Panc1 (cell line): Measurements from ENCODE around the gene JPT2. TPM values are rescaled to one million over a fixed set of nuclear protein-coding genes. Genes with fewer than 3 reads are reported as not detected.

Source experiments
- ATAC-seq: fragments of 200-7000 bp; cut with Tn5 transposase; 2 replicates; pipeline ENCODE4 v1.9.1; 2020; ENCODE audit warnings: mild to moderate bottlenecking, moderate library complexity
- BruUV-seq: library from RNA; stranded (reverse); fragments of 400-500 nt; replicated peaks from 2 replicates; lab custom pipeline; 2021; lab: Mats Ljungman, UMichigan
- CTCF ChIA-PET: fragments of 300-600 bp; sonication (Branson Sonifier 250); formaldehyde crosslinking; loops from one replicate; lab custom pipeline; 2022; ENCODE audit warnings: antibody characterized with exemption; lab: Charles Lee
- POLR2A ChIA-PET: fragments of 300-600 bp; sonication (Branson Sonifier 250); formaldehyde crosslinking; loops from one replicate; lab custom pipeline; 2022; ENCODE audit warnings: antibody characterized with exemption; lab: Charles Lee
- DNase-seq: peaks from one replicate; pipeline ENCODE4 v3.0.0-alpha.2; 2010; ENCODE audit warnings: low read depth, low spot score
- H3K27ac ChIP-seq: 2 replicates; pipeline ENCODE4 v1.5.1; 2011; ENCODE audit warnings: mild to moderate bottlenecking, low read length, inconsistent platforms
- H3K27me3 ChIP-seq: fragments of 200-500 bp; sonication (Bioruptor generic); 2 replicates; pipeline ENCODE4 v1.6.0; 2014; ENCODE audit warnings: low read length, inconsistent platforms; ENCODE audit not compliant: control insufficient read depth, insufficient read depth
- H3K36me3 ChIP-seq: fragments of 200-500 bp; sonication (Bioruptor generic); 2 replicates; pipeline ENCODE4 v1.5.1; 2014; ENCODE audit warnings: inconsistent platforms, mild to moderate bottlenecking, low read length, moderate library complexity; ENCODE audit not compliant: control insufficient read depth, insufficient read depth
- H3K4me1 ChIP-seq: 2 replicates; pipeline ENCODE4 v1.5.1; 2011; ENCODE audit warnings: inconsistent platforms, mild to moderate bottlenecking, low read length, moderate library complexity; ENCODE audit not compliant: control insufficient read depth, insufficient read depth
- H3K4me3 ChIP-seq, 2 experiments: 2 replicates each; pipeline ENCODE4 v1.5.1; 2011 to 2012; ENCODE audit warnings: low read depth in 2 of 2, low read length in 2 of 2, mild to moderate bottlenecking in 2 of 2, inconsistent platforms in 1 of 2, moderate library complexity in 1 of 2
- H3K9me3 ChIP-seq: fragments of 200-500 bp; sonication (Bioruptor generic); 2 replicates; pipeline ENCODE4 v1.5.1; 2014; ENCODE audit warnings: low read depth, mild to moderate bottlenecking, inconsistent platforms, low read length, moderate library complexity; ENCODE audit not compliant: control insufficient read depth, insufficient read depth
- CTCF ChIP-seq: fragments of 450-650 bp; IDR thresholded peaks from 2 replicates; pipeline ENCODE4 v1.5.1; 2017; ENCODE audit warnings: mild to moderate bottlenecking
- POLR2AphosphoS5 ChIP-seq: IDR thresholded peaks from 2 replicates; pipeline ENCODE4 v1.6.1; 2012; ENCODE audit warnings: mild to moderate bottlenecking, low read depth, low read length, moderate library complexity
- SIN3A ChIP-seq: IDR thresholded peaks from 2 replicates; pipeline ENCODE4 v1.6.1; 2012; ENCODE audit warnings: low read depth, mild to moderate bottlenecking, low read length, moderate library complexity, borderline replicate concordance; ENCODE audit not compliant: insufficient read depth
- TCF7L2 ChIP-seq: IDR thresholded peaks from 2 replicates; pipeline ENCODE4 v1.6.1; 2011; ENCODE audit warnings: mild to moderate bottlenecking, low read depth, low read length, inconsistent platforms
- in situ Hi-C: cut with HindIII; loops from 2 replicates; pipeline ENCODE4 v1.10.0; 2016; ENCODE audit warnings: low sequenced_read_pairs, low pct_unique_long_range_greater_than_20kb
- intact Hi-C: fragments of 100-400 bp; cut with micrococcal nuclease; formaldehyde crosslinking; loops from one replicate; pipeline ENCODE4 v1.10.0; 2022; ENCODE audit not compliant: unreplicated experiment
- total RNA-seq: library from RNA; stranded (reverse); gene quantifications from one replicate; pipeline ENCODE4 v1.2.1, GENCODE V29; 2021; ENCODE audit not compliant: unreplicated experiment
- TF ChIP-seq, protein P1 (sequence below), 2 experiments: IDR thresholded peaks; 2 replicates each; pipeline ENCODE4 v1.6.1; 2011 to 2012; ENCODE audit warnings: low read depth in 2 of 2, control low read depth in 1 of 2, low read length in 1 of 2, mild to moderate bottlenecking in 1 of 2, moderate library complexity in 1 of 2; ENCODE audit not compliant: insufficient read depth in 1 of 2

Gene JPT2
- total RNA-seq, 1 experiment from 2014 or later: 200 TPM

- BruUV-seq: no TSS peak
- peaks cover 13% of the 10 kb centered on the region for H3K36me3 ChIP-seq
- ChIA-PET CTCF (no interaction called here), POLR2A (no interaction called here)
- ATAC-seq: peak; percentile 36
- no peak overlapping the region for H3K4me3 ChIP-seq
- intact Hi-C loops (no loop called here), in situ Hi-C loops (no loop called here)
- H3K27me3 ChIP-seq: no peaks in the 10 kb centered on the region
- TF ChIP-seq CTCF: no peak; the same call in 1 of the 2 replicates
- peak overlapping the region; percentile 94 for H3K27ac ChIP-seq
- DNase-seq: no peak
- H3K9me3 ChIP-seq: no peaks in the 10 kb centered on the region
- H3K4me1 ChIP-seq: peaks cover 60% of the 10 kb centered on the region
Measured at GRCh38 chr16:1691276-1691675, 13.2 kb downstream of the JPT2 start.

GRCh38 chr16:1691956-1692355 is 13.9 kb downstream of the JPT2 start:
- Histone ChIP-seq H3K27ac (peak overlapping the region; percentile 94), H3K27me3 (no peaks in the 10 kb centered on the region), H3K4me3 (no peak overlapping the region), H3K9me3 (no peaks in the 10 kb centered on the region), H3K36me3 (peaks cover 13% of the 10 kb centered on the region), H3K4me1 (peaks cover 54% of the 10 kb centered on the region)
- in situ Hi-C loops: no loop called here
- no TSS peak for BruUV-seq
- ATAC-seq (peak; percentile 76), DNase-seq (no peak)
- CTCF ChIA-PET: no interaction called here
- TF ChIP-seq TCF7L2 (no peak), SIN3A (no peak), CTCF (no peak), POLR2AphosphoS5 (no peak)
- TF ChIP-seq, protein P1, sequence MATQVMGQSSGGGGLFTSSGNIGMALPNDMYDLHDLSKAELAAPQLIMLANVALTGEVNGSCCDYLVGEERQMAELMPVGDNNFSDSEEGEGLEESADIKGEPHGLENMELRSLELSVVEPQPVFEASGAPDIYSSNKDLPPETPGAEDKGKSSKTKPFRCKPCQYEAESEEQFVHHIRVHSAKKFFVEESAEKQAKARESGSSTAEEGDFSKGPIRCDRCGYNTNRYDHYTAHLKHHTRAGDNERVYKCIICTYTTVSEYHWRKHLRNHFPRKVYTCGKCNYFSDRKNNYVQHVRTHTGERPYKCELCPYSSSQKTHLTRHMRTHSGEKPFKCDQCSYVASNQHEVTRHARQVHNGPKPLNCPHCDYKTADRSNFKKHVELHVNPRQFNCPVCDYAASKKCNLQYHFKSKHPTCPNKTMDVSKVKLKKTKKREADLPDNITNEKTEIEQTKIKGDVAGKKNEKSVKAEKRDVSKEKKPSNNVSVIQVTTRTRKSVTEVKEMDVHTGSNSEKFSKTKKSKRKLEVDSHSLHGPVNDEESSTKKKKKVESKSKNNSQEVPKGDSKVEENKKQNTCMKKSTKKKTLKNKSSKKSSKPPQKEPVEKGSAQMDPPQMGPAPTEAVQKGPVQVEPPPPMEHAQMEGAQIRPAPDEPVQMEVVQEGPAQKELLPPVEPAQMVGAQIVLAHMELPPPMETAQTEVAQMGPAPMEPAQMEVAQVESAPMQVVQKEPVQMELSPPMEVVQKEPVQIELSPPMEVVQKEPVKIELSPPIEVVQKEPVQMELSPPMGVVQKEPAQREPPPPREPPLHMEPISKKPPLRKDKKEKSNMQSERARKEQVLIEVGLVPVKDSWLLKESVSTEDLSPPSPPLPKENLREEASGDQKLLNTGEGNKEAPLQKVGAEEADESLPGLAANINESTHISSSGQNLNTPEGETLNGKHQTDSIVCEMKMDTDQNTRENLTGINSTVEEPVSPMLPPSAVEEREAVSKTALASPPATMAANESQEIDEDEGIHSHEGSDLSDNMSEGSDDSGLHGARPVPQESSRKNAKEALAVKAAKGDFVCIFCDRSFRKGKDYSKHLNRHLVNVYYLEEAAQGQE (IDR thresholded peaks at IDR 0.05; ENCODE audit: insufficient read depth in 1 of 2, low read depth in 2 of 2, low read length in 1 of 2): no peak
- POLR2A ChIA-PET: no interaction called here
- intact Hi-C loops: no loop called here

DNA sequence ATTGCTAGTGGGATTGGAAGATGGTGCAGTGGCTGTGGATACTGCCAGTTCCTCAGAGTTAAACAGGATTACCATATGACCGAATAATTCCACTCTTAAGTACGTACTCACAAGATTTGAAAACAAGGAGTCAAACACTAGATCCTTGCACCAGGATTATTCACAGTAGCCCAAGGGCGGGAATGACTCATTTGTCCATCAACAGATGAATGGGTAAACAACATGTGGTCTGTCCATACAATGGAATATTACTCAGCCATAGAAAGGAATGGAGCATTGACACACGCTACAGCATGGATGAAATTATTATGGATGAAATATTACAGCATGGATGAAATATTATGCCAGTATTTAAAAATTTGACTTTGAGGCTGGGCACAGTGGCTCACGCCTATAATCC is 18.8 kb downstream of the JPT2 start:
- CTCF ChIA-PET: no interaction called here
- ATAC-seq: peak; percentile 58
- in situ Hi-C loops: no loop called here

More for the DNA sequence above, 18.8 kb downstream of the JPT2 start:
- intact Hi-C loops: no loop called here
- Histone ChIP-seq H3K4me1 (peaks cover 5% of the 10 kb centered on the region), H3K4me3 (no peak overlapping the region), H3K27ac (no peak overlapping the region), H3K9me3 (no peaks in the 10 kb centered on the region), H3K27me3 (no peaks in the 10 kb centered on the region), H3K36me3 (peaks cover 21% of the 10 kb centered on the region)
- no peak for DNase-seq
- no peak for TF ChIP-seq POLR2AphosphoS5
- TF ChIP-seq, protein P1 (IDR thresholded peaks at IDR 0.05; ENCODE audit: insufficient read depth in 1 of 2, low read depth in 2 of 2, low read length in 1 of 2): no peak
- no peak for TF ChIP-seq TCF7L2
- no peak for TF ChIP-seq SIN3A
- no peak for TF ChIP-seq CTCF
- no TSS peak for BruUV-seq
- POLR2A ChIA-PET: no interaction called here
